HS-5 (cell line): ENCODE data around the gene ATL3.
A peak's percentile ranks its signal among the peaks of the same experiment; 100 is the strongest.
"Not testable (repeated sequence)": the region's sequence is repeated elsewhere in the genome, so short reads cannot be mapped to it uniquely, and the experiment has no call there.

Source experiments
- DNase-seq: peaks from one replicate; pipeline ENCODE4 v3.0.0-alpha.2; 2012; ENCODE audit warnings: low read depth

The ATL3 gene

GRCh38 chr11:63619967-63620366 is 51.2 kb downstream of the ATL3 start:
- no peak for DNase-seq

- DNase-seq, result not testable (repeated sequence)
These were observed 53.5 kb downstream of the ATL3 start for GRCh38 chr11:63617686-63618085.

- DNase-seq, result no peak
These were observed 54.2 kb downstream of the ATL3 start for GRCh38 chr11:63616953-63617352.

- no peak for DNase-seq
These were observed 57.0 kb downstream of the ATL3 start, which contains the start of gene PLAAT3 for GRCh38 chr11:63614136-63614671. TSS of gene PLAAT3 (minus strand) at chr11:63614433. CDS start at chr11:63614014, 419 bp downstream.

- no peak for DNase-seq
These were observed 57.5 kb downstream of the ATL3 start for GRCh38 chr11:63613517-63614135.

GRCh38 chr11:63612181-63612580 is 59.0 kb downstream of the ATL3 start:
- DNase-seq, result no peak

- DNase-seq, result no peak
These were observed 59.8 kb downstream of the ATL3 start for GRCh38 chr11:63611395-63611747.

GRCh38 chr11:63610604-63611394 is 60.4 kb downstream of the ATL3 start:
- no peak for DNase-seq

- no peak for DNase-seq
These were observed 61.1 kb downstream of the ATL3 start for GRCh38 chr11:63609971-63610580.

- DNase-seq, result no peak
These were observed 61.6 kb downstream of the ATL3 start for GRCh38 chr11:63609536-63609935.

- no peak for DNase-seq
These were observed 62.5 kb downstream of the ATL3 start for GRCh38 chr11:63608353-63609345.

GRCh38 chr11:63603180-63603518 is 68.0 kb downstream of the ATL3 start:
- DNase-seq, result no peak

GRCh38 chr11:63602290-63603179 is 68.6 kb downstream of the ATL3 start:
- not testable (repeated sequence) for DNase-seq

- DNase-seq, result peak; percentile 86
These were observed 71.7 kb downstream of the ATL3 start for GRCh38 chr11:63599211-63600122.

- no peak for DNase-seq
These were observed 72.6 kb downstream of the ATL3 start for GRCh38 chr11:63598556-63598955.

- no peak for DNase-seq
These were observed 75.9 kb downstream of the ATL3 start for GRCh38 chr11:63595296-63595695.

GRCh38 chr11:63592975-63593395 is 78.2 kb downstream of the ATL3 start:
- no peak for DNase-seq

GRCh38 chr11:63590024-63590788 is 81.0 kb downstream of the ATL3 start:
- no peak for DNase-seq

- no peak for DNase-seq
These were observed 82.2 kb downstream of the ATL3 start for GRCh38 chr11:63589000-63589399.
